ENCODE measurements around the gene VWA5B2. TPM values are rescaled to one million over a fixed set of nuclear protein-coding genes. Genes with fewer than 3 reads are reported as not detected.

Gene VWA5B2
- total RNA-seq, 1 experiment from 2014 or later = 0.90 TPM

DNA sequence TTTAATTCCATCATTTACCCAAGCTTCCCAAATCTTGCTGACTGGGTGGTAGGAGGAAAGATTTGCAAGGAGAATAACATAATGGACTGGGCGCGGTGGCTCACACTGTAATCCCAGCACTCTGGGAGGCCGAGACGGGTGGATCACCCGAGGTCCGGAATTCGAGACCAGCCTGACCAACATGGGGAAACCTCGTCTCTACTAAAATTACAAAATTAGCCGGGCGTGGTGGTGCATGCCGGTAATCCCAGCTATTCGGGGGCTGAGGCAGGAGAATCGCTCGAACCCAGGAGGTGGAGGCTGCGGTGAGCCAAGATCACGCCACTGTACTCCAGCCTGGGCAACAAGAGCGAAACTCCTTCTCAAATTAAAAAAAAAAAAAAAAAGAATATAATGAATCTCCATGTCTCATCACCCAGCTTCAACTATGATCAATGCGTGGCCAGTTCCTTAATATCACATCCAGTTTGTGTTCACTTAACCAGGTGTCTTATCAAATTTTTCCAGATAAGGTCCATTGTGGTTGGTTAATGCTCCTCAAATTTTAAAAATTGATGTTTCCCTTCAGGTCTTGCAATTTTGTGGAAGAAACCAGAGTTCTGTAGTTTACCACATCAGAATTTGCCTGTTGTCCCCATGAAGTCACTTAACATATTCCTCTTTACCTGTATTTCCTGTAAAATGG lies 44.7 kb upstream of the VWA5B2 start:
- DNase-seq = no peak
- Mint-ChIP-seq H3K9me3 (ENCODE audit: low read depth, unreplicated experiment) (no peaks in the 10 kb centered on the region), H3K36me3 (ENCODE audit: insufficient read depth, unreplicated experiment) (peaks cover 73% of the 10 kb centered on the region), H3K4me1 (ENCODE audit: low read depth, unreplicated experiment) (peaks cover 27% of the 10 kb centered on the region), H3K27ac (ENCODE audit: unreplicated experiment) (peak overlapping the region; percentile 96), H3K4me3 (ENCODE audit: low read depth, unreplicated experiment) (peak overlapping the region; percentile 100), H3K27me3 (ENCODE audit: unreplicated experiment) (no peaks in the 10 kb centered on the region)
- TF ChIP-seq, protein P1, sequence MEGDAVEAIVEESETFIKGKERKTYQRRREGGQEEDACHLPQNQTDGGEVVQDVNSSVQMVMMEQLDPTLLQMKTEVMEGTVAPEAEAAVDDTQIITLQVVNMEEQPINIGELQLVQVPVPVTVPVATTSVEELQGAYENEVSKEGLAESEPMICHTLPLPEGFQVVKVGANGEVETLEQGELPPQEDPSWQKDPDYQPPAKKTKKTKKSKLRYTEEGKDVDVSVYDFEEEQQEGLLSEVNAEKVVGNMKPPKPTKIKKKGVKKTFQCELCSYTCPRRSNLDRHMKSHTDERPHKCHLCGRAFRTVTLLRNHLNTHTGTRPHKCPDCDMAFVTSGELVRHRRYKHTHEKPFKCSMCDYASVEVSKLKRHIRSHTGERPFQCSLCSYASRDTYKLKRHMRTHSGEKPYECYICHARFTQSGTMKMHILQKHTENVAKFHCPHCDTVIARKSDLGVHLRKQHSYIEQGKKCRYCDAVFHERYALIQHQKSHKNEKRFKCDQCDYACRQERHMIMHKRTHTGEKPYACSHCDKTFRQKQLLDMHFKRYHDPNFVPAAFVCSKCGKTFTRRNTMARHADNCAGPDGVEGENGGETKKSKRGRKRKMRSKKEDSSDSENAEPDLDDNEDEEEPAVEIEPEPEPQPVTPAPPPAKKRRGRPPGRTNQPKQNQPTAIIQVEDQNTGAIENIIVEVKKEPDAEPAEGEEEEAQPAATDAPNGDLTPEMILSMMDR (IDR thresholded peaks at IDR 0.05; ENCODE audit: unreplicated experiment) = no peak
- no TSS peak for BruUV-seq (replicated peaks)
- intact Hi-C loops (cut with micrococcal nuclease; ENCODE audit: unreplicated experiment) = no loop called here
- CTCF ChIA-PET = interaction anchor here (0.7 kb wide), 2 partner anchors 19 to 587 kb away, joined by 3 to 4 read pairs; no protein-coding TSS in a partner anchor

DNA sequence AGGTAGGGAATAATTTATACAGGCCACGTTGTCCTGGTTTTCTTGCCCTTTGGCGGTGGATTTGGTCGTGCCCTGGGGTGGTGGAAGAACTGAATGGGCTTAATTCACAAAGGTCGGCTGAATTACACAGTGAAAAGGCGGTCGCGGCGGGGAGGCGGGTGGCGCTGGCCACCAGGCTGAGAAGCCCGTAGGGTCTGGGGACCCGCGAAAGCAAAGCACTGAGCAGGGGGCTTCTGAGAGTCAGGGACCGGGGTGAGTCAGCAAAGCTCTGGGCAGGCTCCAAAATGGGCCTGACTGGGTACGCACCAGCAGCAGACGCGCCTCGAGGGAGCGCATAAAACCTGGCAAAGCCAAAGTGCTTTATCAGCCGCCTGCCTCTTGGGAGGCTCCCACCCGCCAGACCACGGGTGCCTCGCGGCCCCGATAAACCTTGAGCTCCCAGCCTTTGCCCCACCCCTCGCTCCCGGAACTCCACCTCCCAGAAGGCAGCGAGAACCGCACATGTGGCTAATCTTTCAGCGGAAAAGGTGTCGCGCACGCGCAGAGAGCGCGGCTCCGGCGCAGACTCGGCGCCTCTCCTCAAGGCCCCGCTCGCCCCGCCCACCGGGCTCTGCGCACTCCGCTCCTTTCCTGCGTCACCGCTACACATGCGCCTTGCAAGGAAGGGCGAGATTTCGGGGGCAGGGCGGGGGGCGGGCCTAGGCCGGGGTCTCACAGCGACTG lies 43.8 kb upstream of the VWA5B2 start:
- Mint-ChIP-seq H3K27ac (ENCODE audit: unreplicated experiment) (peak overlapping the region; percentile 96), H3K27me3 (ENCODE audit: unreplicated experiment) (no peaks in the 10 kb centered on the region), H3K4me1 (ENCODE audit: low read depth, unreplicated experiment) (peaks cover 27% of the 10 kb centered on the region), H3K4me3 (ENCODE audit: low read depth, unreplicated experiment) (peak overlapping the region; percentile 100), H3K9me3 (ENCODE audit: low read depth, unreplicated experiment) (no peaks in the 10 kb centered on the region), H3K36me3 (ENCODE audit: insufficient read depth, unreplicated experiment) (peaks cover 66% of the 10 kb centered on the region)
- DNase-seq = peak; percentile 100
- TF ChIP-seq, protein P1 (IDR thresholded peaks at IDR 0.05; ENCODE audit: unreplicated experiment) = no peak
- TSS peak; percentile 95 for BruUV-seq (replicated peaks)
- CTCF ChIA-PET = interaction anchor here (0.8 to 1.7 kb wide), 9 partner anchors 9 to 104 kb away, joined by 3 to 9 read pairs (median 4); partner anchors contain the start of gene EIF2B5
- intact Hi-C loops (cut with micrococcal nuclease; ENCODE audit: unreplicated experiment) = loop anchor here (2.0 kb wide), 2 partner anchors 49 to 51 kb away; partner anchors contain the start of gene EIF2B5

DNA sequence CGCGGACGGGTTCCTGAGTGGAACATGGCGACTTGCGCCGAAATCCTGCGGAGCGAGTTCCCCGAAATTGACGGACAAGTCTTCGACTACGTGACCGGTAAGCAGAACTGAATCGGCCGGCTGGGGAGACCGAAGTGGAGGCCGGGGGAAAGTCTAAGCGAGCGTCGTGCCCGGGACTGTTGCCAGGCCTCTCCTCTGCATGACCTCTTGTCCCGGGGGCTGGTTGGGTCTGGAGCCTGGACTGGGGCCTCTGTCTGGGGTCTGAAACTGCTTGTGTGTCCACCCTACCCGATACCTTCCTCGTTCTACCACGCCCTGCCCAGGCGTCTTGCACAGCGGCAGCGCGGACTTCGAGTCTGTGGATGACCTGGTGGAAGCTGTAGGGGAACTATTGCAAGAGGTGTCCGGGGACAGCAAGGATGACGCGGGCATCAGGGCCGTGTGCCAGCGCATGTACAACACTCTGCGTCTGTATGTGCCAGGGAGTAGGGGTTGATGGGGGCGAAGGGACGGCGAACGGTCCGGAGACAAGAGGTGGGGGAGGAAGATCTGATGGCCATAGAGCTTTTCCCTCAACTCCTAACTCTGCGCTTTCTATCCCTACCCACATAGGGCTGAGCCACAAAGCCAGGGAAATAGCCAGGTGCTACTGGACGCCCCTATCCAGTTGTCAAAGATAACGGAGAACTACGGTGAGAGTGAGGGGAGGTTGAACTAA lies 43.0 kb upstream of the VWA5B2 start, which contains the start of gene ABCF3:
ABCF3 (plus strand) TSS at position 16 of the 718 bp plus-strand sequence; CDS start at position 25, 9 bp downstream.
- no peaks in the 10 kb centered on the region for H3K27me3 Mint-ChIP-seq (ENCODE audit: unreplicated experiment)
- intact Hi-C loops (cut with micrococcal nuclease; ENCODE audit: unreplicated experiment) = loop anchor here (2.0 kb wide), 2 partner anchors 48 to 52 kb away; partner anchors contain the start of gene EIF2B5
- no peak for DNase-seq
- H3K36me3 Mint-ChIP-seq (ENCODE audit: insufficient read depth, unreplicated experiment) = peaks cover 68% of the 10 kb centered on the region
- H3K4me3 Mint-ChIP-seq (ENCODE audit: low read depth, unreplicated experiment) = peak within 1 kb of the TSS; percentile 100
- TF ChIP-seq, protein P1 (IDR thresholded peaks at IDR 0.05; ENCODE audit: unreplicated experiment) = no peak
- H3K27ac Mint-ChIP-seq (ENCODE audit: unreplicated experiment) = peak within 1 kb of the TSS; percentile 96
- H3K4me1 Mint-ChIP-seq (ENCODE audit: low read depth, unreplicated experiment) = peaks cover 27% of the 10 kb centered on the region
- H3K9me3 Mint-ChIP-seq (ENCODE audit: low read depth, unreplicated experiment) = no peaks in the 10 kb centered on the region
- CTCF ChIA-PET = interaction anchor here (0.7 to 1.7 kb wide), 11 partner anchors 10 to 103 kb away, joined by 3 to 9 read pairs (median 4); partner anchors contain the start of gene EIF2B5
- no TSS peak for BruUV-seq (replicated peaks)

DNA sequence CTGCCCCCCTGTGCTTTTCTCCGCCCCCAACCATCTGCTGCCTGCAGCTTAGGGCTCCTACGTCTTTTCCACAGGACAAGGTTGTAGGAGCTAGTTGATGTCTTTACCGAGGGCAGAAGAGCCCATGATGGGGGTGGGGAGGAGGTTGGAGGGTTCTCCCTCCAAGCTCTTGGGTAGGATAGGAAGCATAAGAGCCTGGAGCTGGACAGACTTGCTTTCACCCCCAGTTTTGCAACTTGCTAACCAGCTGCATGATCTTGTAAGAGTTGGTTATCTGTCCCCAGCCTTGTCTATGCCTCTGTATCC lies 42.5 kb upstream of the VWA5B2 start:
- Mint-ChIP-seq H3K27ac (ENCODE audit: unreplicated experiment) (peak overlapping the region; percentile 96), H3K36me3 (ENCODE audit: insufficient read depth, unreplicated experiment) (peaks cover 67% of the 10 kb centered on the region), H3K4me1 (ENCODE audit: low read depth, unreplicated experiment) (peaks cover 27% of the 10 kb centered on the region), H3K9me3 (ENCODE audit: low read depth, unreplicated experiment) (no peaks in the 10 kb centered on the region), H3K4me3 (ENCODE audit: low read depth, unreplicated experiment) (peak overlapping the region; percentile 100), H3K27me3 (ENCODE audit: unreplicated experiment) (no peaks in the 10 kb centered on the region)
- TF ChIP-seq, protein P1 (IDR thresholded peaks at IDR 0.05; ENCODE audit: unreplicated experiment) = no peak
- no peak for DNase-seq
- CTCF ChIA-PET = interaction anchor here (0.7 to 1.7 kb wide), 4 partner anchors 10 to 55 kb away, joined by 3 to 9 read pairs (median 4); no protein-coding TSS in a partner anchor
- intact Hi-C loops (cut with micrococcal nuclease; ENCODE audit: unreplicated experiment) = loop anchor here (2.0 kb wide), 2 partner anchors 48 to 52 kb away; partner anchors contain the start of gene EIF2B5
- BruUV-seq (replicated peaks) = TSS peak; percentile 42
